Stimulated activated CD4-positive, alpha-beta T cell treated with anti-CD3 and anti-CD28 coated beads, Interleukin-1b, Interleukin-23, amount 100 ng/mL, for 24 hours (primary cell): ENCODE measurements around the gene CMSS1.
"Not testable (repeated sequence)": the region's sequence is repeated elsewhere in the genome, so short reads cannot be mapped to it uniquely, and the experiment has no call there.

Experiments
- DNase-seq, 4 experiments: peaks; one replicate each; pipeline ENCODE4 v3.0.0-alpha.2; 2020; ENCODE audit warnings: low read depth in 4 of 4, low spot score in 1 of 4

The CMSS1 gene

DNA sequence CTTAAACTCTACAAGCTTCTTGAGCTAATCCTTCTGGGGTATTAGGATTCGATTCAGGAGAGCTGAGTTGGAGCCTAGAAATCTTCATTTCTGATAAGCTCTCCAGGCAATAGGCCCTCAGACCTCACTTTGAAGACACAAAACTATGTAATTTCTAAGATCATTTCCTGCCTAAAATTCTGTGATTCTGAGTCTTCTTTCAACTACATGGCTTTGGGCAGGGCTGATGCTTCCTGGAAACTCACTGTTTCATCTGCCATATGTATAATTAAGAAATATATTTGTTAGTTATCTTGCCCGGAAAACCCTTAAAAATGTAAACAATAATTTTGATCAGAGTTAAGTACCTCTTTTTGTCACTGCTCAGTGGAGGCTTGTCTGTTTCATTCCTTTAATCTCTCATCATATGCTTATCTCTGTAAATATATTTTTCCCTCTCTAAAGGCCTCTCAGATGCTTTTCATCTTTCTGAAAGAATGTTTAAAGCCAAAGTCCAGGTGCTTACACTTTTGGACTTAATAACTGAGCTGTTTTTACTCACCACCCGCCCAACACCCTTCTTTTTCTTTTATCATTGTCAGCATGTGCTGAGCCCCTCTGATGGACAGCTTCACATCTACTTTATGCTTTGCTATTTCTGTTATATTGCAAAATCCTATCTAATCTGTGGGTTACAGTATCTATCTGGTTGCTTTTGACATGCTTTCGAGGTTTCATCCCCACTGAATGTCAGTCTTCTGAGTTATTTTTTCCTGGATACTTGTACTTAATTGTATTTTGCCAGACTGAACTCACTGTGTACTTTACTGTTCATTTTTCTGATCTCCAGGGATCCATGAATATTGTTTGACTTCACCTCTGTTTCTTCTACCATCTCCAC, 258.4 kb downstream of the CMSS1 start:
- DNase-seq = no peak

GRCh38 chr3:100076731-100077529, 259.3 kb downstream of the CMSS1 start:
- DNase-seq = no peak

DNA sequence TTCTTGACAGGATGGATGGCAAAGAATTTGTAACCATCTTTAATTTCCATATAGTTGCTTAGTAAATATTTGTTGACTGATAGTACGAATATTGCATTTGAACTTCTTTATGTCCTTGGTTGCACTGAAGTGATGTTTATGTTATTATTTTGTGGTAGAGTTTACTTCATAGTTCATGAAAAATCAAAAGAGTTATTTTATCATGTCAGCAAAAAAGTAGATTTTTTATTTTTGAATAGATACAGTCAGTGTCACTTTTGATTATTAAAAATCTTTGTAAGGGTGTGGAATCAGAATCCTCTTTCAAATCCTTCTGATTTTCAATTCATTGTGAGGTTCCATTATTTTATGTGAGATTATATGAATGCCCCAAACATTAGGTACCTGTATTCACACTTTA, 261.7 kb downstream of the CMSS1 start:
- DNase-seq = no peak

DNA sequence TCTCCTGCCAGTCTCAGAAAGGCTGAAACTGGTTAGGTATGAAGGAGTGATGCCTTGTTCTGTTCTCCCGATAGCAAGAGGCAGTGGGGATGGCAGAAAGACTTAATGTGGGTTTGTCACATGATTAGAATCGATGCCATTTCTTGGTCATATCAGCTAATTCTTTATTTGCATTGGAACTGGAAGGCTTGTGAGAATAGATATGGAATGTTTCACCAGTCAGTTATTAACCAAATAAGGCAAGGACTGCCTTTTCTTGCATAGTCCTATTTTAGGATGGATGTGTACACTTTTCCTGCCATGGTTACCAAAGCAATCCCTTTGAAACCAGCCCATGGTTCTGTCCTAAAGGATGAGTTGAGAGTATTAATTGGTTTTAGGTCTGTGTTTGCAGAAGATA, 262.9 kb downstream of the CMSS1 start:
- no peak for DNase-seq

DNA sequence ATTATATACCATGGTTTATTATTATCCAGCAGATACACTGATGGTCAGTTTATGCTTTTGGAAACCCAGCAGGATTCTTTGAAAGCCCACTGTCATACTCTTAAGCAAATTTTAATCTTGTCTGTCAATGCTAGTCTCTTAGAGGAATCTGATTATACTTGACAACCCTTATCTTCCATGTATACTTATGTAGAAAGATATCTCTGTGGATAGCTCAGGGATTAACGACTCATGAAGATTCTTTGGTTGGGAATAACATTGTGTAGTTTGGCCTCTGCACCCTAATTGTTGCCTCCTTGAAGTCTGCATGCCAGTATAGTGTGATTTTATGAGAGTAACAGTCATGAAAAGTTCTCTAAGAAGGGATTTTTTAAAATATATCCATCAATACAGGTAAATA, 263.6 kb downstream of the CMSS1 start:
- DNase-seq = no peak

GRCh38 chr3:100081986-100082692, 264.5 kb downstream of the CMSS1 start:
- no peak for DNase-seq

DNA sequence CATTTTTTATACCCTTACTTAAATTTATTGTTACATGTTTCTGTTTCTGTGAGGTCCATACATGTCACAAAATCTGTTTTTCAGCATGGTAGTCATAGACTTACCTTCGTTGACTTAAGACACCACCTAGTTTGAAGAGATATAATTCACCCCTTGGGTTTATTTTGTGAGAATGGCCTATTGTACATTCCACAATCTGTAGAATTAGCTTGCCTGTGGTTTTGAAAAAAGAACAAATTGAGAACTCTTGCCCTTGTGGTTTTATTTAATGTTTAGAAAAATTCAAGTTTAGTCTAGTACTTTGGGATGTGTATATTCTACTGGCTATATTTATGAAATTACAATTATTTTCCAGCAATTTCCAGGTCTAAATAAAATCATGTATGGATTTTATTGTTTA, 265.1 kb downstream of the CMSS1 start:
- no peak for DNase-seq

- no peak for DNase-seq
Observed at GRCh38 chr3:100083209-100083608, 265.5 kb downstream of the CMSS1 start.

DNA sequence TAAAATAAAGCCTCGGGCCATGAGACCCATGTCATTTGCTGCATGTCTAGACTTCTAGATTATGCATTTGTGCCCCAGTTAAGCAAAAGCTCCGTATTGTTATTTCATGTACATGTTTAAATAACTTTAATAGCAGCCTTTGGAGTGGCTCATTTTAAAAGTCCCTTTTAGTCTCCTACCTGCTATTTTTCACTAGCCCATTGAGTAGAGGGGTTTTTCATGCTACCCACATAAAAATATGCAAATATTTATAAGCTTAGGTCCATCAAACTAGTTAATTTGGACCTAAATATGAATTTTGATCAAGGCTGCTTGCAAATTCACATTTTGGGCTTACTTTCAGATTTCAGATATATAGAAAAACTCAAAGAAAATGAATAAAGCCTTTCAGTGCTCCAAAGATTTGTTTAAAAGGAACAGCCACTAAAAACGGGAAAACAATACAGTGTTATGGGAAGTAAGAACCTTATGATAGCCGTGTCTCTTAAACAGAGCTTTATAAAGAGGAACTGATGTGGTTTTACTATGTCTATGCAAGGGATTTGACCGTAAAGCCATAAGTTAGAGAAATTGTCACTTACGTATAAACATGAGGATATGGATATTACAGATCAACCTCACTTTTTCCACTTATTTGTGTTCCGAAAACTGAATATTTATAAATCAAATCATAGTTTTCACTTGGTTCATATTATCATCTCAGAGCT, 266.6 kb downstream of the CMSS1 start:
- no peak for DNase-seq

- DNase-seq = no peak
Observed at GRCh38 chr3:100086401-100086800, 268.7 kb downstream of the CMSS1 start.

DNA sequence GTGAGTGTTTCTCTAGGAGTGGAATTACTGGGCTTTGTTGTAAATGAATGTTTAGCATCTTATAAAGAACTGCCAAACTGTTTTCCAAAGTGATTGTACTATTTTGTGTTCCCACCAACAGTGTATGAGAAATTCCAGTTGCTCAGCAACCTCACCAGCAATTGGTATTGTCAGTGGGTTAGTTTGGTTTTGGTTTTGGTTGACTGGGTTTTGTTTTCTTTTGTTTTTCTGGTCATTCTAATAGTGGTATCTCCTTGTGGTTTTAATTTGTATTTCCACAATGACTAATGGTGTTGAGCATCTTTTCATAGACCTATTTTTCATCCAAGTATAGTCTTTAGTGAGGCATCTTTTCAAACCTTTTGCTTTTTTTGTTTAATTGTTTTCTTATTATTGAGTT, 269.5 kb downstream of the CMSS1 start:
- DNase-seq = no peak

GRCh38 chr3:100088735-100089368, 271.2 kb downstream of the CMSS1 start:
- no peak for DNase-seq

GRCh38 chr3:100089812-100090668, 272.4 kb downstream of the CMSS1 start:
- no peak for DNase-seq

DNA sequence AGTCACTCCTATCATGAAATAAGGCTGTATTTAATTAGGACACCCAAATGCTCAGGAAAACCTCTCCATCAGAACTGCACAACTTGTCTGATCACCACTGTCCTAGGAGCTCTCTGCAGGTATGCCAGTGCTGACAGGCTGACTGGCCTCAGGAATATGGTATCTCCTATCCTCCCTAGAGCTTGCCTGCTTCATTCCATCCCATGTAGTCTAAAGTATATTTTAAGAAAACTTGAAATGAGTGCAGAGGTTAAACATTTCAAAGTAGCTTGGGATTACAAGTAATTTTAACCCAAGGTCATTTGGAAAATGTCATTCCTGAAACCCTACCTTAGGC, 273.0 kb downstream of the CMSS1 start:
- no peak for DNase-seq

- DNase-seq = no peak
Observed at GRCh38 chr3:100093831-100094230, 276.2 kb downstream of the CMSS1 start.

- not testable (repeated sequence) for DNase-seq
Observed at GRCh38 chr3:100096286-100096685, 278.6 kb downstream of the CMSS1 start.

DNA sequence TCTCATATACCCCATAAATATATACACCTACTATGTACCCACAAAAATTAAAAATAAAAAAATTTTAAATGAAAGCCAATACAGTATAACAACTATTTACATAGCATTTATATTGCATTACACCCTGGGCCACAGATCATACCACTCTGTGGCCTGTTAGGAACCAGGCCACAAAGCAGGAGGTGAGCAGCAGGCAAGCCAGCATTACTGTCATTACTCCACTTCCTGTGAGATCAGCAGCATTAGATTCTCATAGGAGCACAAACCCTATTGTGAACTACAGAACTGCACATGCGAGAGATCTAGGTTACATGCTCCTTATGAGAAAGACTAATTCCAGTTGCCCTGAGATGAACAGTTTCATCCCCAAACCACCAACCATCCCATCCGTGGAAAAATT, 279.2 kb downstream of the CMSS1 start:
- DNase-seq = no peak

GRCh38 chr3:100097919-100098783, 280.5 kb downstream of the CMSS1 start:
- DNase-seq = no peak

- no peak for DNase-seq
Observed at GRCh38 chr3:100098784-100099070, 281.1 kb downstream of the CMSS1 start.
